Metanephros (tissue), 2 donors: ENCODE data around the gene SH2D7. TPM values are rescaled to one million over a fixed set of nuclear protein-coding genes. Genes with fewer than 3 reads are reported as not detected.

Experiments
- small RNA-seq: library from RNA; depleted of rRNA; stranded (forward); fragments of <200 nt; gene quantifications from one replicate; pipeline ENCODE3, GENCODE V24; 2014; ENCODE audit warnings: low replicate concordance
- total RNA-seq: library from RNA; depleted of rRNA; stranded (reverse); fragments of >200 nt; gene quantifications from one replicate; pipeline ENCODE4 v1.2.3, GENCODE V29; 2014

Gene SH2D7
- not detected for total RNA-seq

GRCh38 chr15:78092261-78093041, at the start of gene SH2D7:
Gene SH2D7 (plus strand): TSS chr15:78092561. CDS start chr15:78092585, 24 bp downstream.

GRCh38 chr15:78077053-78077870, 15.1 kb upstream of the SH2D7 start, which contains the start of gene TBC1D2B:
Gene TBC1D2B (minus strand): TSS chr15:78077711. CDS start chr15:78077652, 59 bp downstream.

GRCh38 chr15:78131295-78132061, 39.1 kb downstream of the SH2D7 start, which contains the start of gene CIB2:
Gene CIB2 (minus strand): TSS chr15:78131445. CDS start chr15:78131215, 230 bp downstream.

GRCh38 chr15:78149068-78149804, 56.9 kb downstream of the SH2D7 start, which contains the start of gene IDH3A:
Gene IDH3A (plus strand): TSS chr15:78149362. CDS start chr15:78149404, 42 bp downstream.

Small RNA genes lying within 50 kb of the gene (small RNA-seq; reads per million reads assigned to genes)
- not detected for gene RF00092

Other genes starting within 250 kb of the SH2D7 start
- 39.1 TPM for gene TBC1D2B, start 14.8 kb upstream of the SH2D7 start, total RNA-seq
- gene CIB2, start 38.9 kb downstream of the SH2D7 start, total RNA-seq, result 14.0 TPM
- gene IDH3A, start 56.8 kb downstream of the SH2D7 start, total RNA-seq, result 32.4 TPM
- 1.4 TPM for gene ACSBG1, start 142.0 kb downstream of the SH2D7 start, total RNA-seq
- gene DNAJA4, start 172.0 kb downstream of the SH2D7 start, total RNA-seq, result 32.1 TPM
- gene SKIC8, start 207.0 kb downstream of the SH2D7 start, total RNA-seq, result 57.4 TPM
- gene CRABP1, start 247.8 kb downstream of the SH2D7 start, total RNA-seq, result 13.6 TPM